Neural crest cell (in vitro differentiated cells): ENCODE measurements around the gene CCBE1. TPM values are rescaled to one million over a fixed set of nuclear protein-coding genes. Genes with fewer than 3 reads are reported as not detected.

Experiments used
- DNase-seq: peaks from one replicate; pipeline ENCODE4 v3.0.0; 2021; ENCODE audit warnings: low read depth, mixed read lengths, low spot score
- H3K27ac Mint-ChIP-seq: one replicate; pipeline ENCODE4 v1.8.0; 2021; ENCODE audit warnings: mild to moderate bottlenecking, mixed read lengths; ENCODE audit not compliant: unreplicated experiment
- H3K27me3 Mint-ChIP-seq: 2 replicates; pipeline ENCODE4 v1.8.0; 2021; ENCODE audit warnings: low read depth, mild to moderate bottlenecking, mixed read lengths
- H3K36me3 Mint-ChIP-seq: 2 replicates; pipeline ENCODE4 v1.8.0; 2021; ENCODE audit warnings: low read depth, mild to moderate bottlenecking, mixed read lengths
- H3K4me1 Mint-ChIP-seq: 2 replicates; pipeline ENCODE4 v1.8.0; 2021; ENCODE audit warnings: mixed read lengths
- H3K4me3 Mint-ChIP-seq: one replicate; pipeline ENCODE4 v1.8.0; 2021; ENCODE audit warnings: mild to moderate bottlenecking, mixed read lengths
- H3K9me3 Mint-ChIP-seq: 2 replicates; pipeline ENCODE4 v1.8.0; 2021; ENCODE audit warnings: mixed read lengths
- CTCF ChIP-seq: fragments of 200-600 bp; sonication (generic); conservative IDR thresholded peaks from 2 replicates; pipeline ENCODE4 v1.5.0; 2021; ENCODE audit warnings: antibody characterized with exemption, mild to moderate bottlenecking
- total RNA-seq: library from RNA; stranded (reverse); gene quantifications from 2 replicates; pipeline ENCODE4 v1.2.1, GENCODE V29; 2021

Gene CCBE1
- total RNA-seq, 1 donor from 2014 or later, result 0.33 TPM

GRCh38 chr18:59646228-59646962 lies 50.8 kb downstream of the CCBE1 start:
- Mint-ChIP-seq H3K27ac (no peak overlapping the region), H3K4me3 (no peak overlapping the region), H3K27me3 (no peaks in the 10 kb centered on the region), H3K4me1 (no peaks in the 10 kb centered on the region), H3K9me3 (no peaks in the 10 kb centered on the region), H3K36me3 (no peaks in the 10 kb centered on the region)
- no peak for DNase-seq
- no peak for TF ChIP-seq CTCF

DNA sequence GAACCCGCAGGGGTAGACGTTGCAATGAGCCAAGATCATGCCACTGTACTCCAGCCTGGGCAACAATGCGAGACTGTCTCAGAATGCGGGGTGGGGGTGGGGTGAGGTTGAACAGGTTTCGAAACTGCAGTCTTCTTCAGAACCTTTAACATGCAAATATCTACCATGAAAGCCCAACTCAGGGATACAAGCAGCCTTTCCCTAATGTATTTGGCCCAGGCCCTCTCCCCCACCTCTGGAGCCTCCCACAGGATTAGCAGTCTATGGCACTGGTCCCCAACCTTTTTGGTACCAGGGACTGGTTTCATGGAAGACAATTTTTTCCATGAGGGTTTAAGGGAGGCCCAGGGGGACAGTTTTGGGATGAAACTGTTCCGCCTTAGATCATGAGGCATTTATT lies 53.5 kb downstream of the CCBE1 start:
- Mint-ChIP-seq H3K27me3 (no peaks in the 10 kb centered on the region), H3K36me3 (no peaks in the 10 kb centered on the region), H3K27ac (no peak overlapping the region), H3K4me3 (no peak overlapping the region), H3K9me3 (peaks cover 2% of the 10 kb centered on the region), H3K4me1 (no peaks in the 10 kb centered on the region)
- DNase-seq, result no peak
- no peak for TF ChIP-seq CTCF

DNA sequence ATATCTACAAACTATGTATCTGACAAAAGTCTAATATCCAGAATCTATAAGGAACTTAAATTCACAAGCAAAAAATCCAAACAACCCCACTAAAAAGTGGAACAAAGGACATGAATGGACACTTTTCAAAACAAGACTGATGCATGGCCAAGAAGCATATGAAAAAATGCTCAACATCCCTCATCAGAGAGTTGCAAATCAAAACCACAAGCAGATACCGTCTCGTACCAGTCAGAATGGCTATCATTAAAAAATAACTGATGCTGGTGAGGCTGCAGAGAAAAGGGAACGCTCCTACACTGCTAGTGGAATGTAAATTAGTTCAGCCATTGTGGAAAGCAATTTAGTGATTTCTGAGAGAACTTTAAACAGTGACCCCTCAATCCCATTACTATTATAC lies 56.5 kb downstream of the CCBE1 start:
- Mint-ChIP-seq H3K36me3 (no peaks in the 10 kb centered on the region), H3K4me1 (no peaks in the 10 kb centered on the region), H3K27me3 (peaks cover 2% of the 10 kb centered on the region), H3K9me3 (peaks cover 2% of the 10 kb centered on the region), H3K4me3 (no peak overlapping the region), H3K27ac (no peak overlapping the region)
- no peak for DNase-seq
- no peak for TF ChIP-seq CTCF

GRCh38 chr18:59639821-59640220 lies 57.4 kb downstream of the CCBE1 start:
- Mint-ChIP-seq H3K4me1 (no peaks in the 10 kb centered on the region), H3K9me3 (peaks cover 2% of the 10 kb centered on the region), H3K36me3 (no peaks in the 10 kb centered on the region), H3K4me3 (no peak overlapping the region), H3K27ac (no peak overlapping the region), H3K27me3 (peaks cover 2% of the 10 kb centered on the region)
- DNase-seq, result no peak
- TF ChIP-seq CTCF, result no peak

GRCh38 chr18:59639136-59639535 lies 58.1 kb downstream of the CCBE1 start:
- Mint-ChIP-seq H3K36me3 (no peaks in the 10 kb centered on the region), H3K27ac (no peak overlapping the region), H3K4me1 (peaks cover 3% of the 10 kb centered on the region), H3K27me3 (peaks cover 2% of the 10 kb centered on the region), H3K4me3 (no peak overlapping the region), H3K9me3 (peaks cover 2% of the 10 kb centered on the region)
- no peak for DNase-seq
- TF ChIP-seq CTCF, result no peak
